Measurements from ENCODE around the gene TNFRSF1B. TPM values are rescaled to one million over a fixed set of nuclear protein-coding genes. Genes with fewer than 3 reads are reported as not detected.
A peak's percentile ranks its signal among the peaks of the same experiment; 100 is the strongest.

Gene TNFRSF1B
- total RNA-seq, 4 donors from 2014 or later, result 27.4 to 62.1 (median 43.5) TPM

GRCh38 chr1:12168451-12169160 lies 1.8 kb downstream of the TNFRSF1B start:
- Histone ChIP-seq H3K9me3 (no peaks in the 10 kb centered on the region), H3K36me3 (no peaks in the 10 kb centered on the region), H3K27ac (peak overlapping the region; percentile 89 to 96 (median 92)), H3K4me3 (peak overlapping the region; percentile 66 to 97 (median 82)), H3K4me1 (peaks cover 0 to 69% (median 29%) of the 10 kb centered on the region in 4 donors), H3K27me3 (no peaks in the 10 kb centered on the region)
- WGBS, 2 donors, result 48 to 60% methylated on average over 15 to 17 of the region's 17 CpGs
- no peak for DNase-seq (ENCODE audit: low spot score in 2 of 2)
- TF ChIP-seq CTCF (IDR thresholded peaks at IDR 0.05) (no peak), POLR2A (IDR thresholded peaks at IDR 0.05) (no peak), EP300 (IDR thresholded peaks at IDR 0.05) (no peak)

GRCh38 chr1:12169442-12170135 lies 2.8 kb downstream of the TNFRSF1B start:
- Histone ChIP-seq H3K4me3 (peak overlapping the region in 2 of 4 donors; percentile 66 to 69), H3K36me3 (no peaks in the 10 kb centered on the region), H3K27me3 (no peaks in the 10 kb centered on the region), H3K27ac (peak overlapping the region in 3 of 4 donors; percentile 49 to 96 (median 90)), H3K9me3 (no peaks in the 10 kb centered on the region), H3K4me1 (peaks cover 0 to 79% (median 35%) of the 10 kb centered on the region in 4 donors)
- DNase-seq (ENCODE audit: low spot score in 2 of 2), result no peak
- 76 to 82% methylated on average over 8 of the region's 8 CpGs for WGBS, 2 donors
- TF ChIP-seq CTCF (IDR thresholded peaks at IDR 0.05) (no peak), POLR2A (IDR thresholded peaks at IDR 0.05) (no peak), EP300 (IDR thresholded peaks at IDR 0.05) (no peak)

GRCh38 chr1:12170263-12170671 lies 3.5 kb downstream of the TNFRSF1B start:
- Histone ChIP-seq H3K27me3 (no peaks in the 10 kb centered on the region), H3K4me1 (peaks cover 0 to 82% (median 42%) of the 10 kb centered on the region in 4 donors), H3K4me3 (peak overlapping the region in 1 of 4 donors; percentile 66), H3K27ac (peak overlapping the region in 2 of 4 donors; percentile 49 to 90), H3K36me3 (no peaks in the 10 kb centered on the region), H3K9me3 (no peaks in the 10 kb centered on the region)
- no peak for DNase-seq (ENCODE audit: low spot score in 2 of 2)
- WGBS, 2 donors, result 63 to 71% methylated on average over 9 of the region's 9 CpGs
- peak in 1 of 2 donors; percentile 36 for TF ChIP-seq EP300 (IDR thresholded peaks at IDR 0.05)
- no peak for TF ChIP-seq POLR2A (IDR thresholded peaks at IDR 0.05)

GRCh38 chr1:12171206-12172041 lies 4.6 kb downstream of the TNFRSF1B start:
- Histone ChIP-seq H3K27me3 (no peaks in the 10 kb centered on the region), H3K4me1 (peaks cover 0 to 85% (median 46%) of the 10 kb centered on the region in 4 donors), H3K9me3 (no peaks in the 10 kb centered on the region), H3K36me3 (no peaks in the 10 kb centered on the region), H3K4me3 (no peak overlapping the region), H3K27ac (peak overlapping the region in 3 of 4 donors; percentile 74 to 89 (median 82))
- DNase-seq (ENCODE audit: low spot score in 2 of 2), result no peak
- 84 to 90% methylated on average over 12 of the region's 12 CpGs for WGBS, 2 donors
- no peak for TF ChIP-seq EP300 (IDR thresholded peaks at IDR 0.05)
- no peak for TF ChIP-seq POLR2A (IDR thresholded peaks at IDR 0.05)
- TF ChIP-seq CTCF (IDR thresholded peaks at IDR 0.05), result no peak

- H3K36me3 ChIP-seq, result no peaks in the 10 kb centered on the region
- H3K27me3 ChIP-seq, result no peaks in the 10 kb centered on the region
- TF ChIP-seq EP300 (IDR thresholded peaks at IDR 0.05) (no peak), CTCF (IDR thresholded peaks at IDR 0.05) (no peak), POLR2A (IDR thresholded peaks at IDR 0.05) (no peak)
- H3K4me3 ChIP-seq, result no peak overlapping the region
- DNase-seq (ENCODE audit: low spot score in 2 of 2), result no peak
- H3K9me3 ChIP-seq, result no peaks in the 10 kb centered on the region
- H3K4me1 ChIP-seq, result peaks cover 0 to 89% (median 53%) of the 10 kb centered on the region in 4 donors
- WGBS, 2 donors, result 80 to 87% methylated on average over 13 of the region's 14 CpGs
- H3K27ac ChIP-seq, result peak overlapping the region in 3 of 4 donors; percentile 74 to 89 (median 82)
Measured at GRCh38 chr1:12172042-12172851, 5.5 kb downstream of the TNFRSF1B start.

Measured in tibial nerve (tissue), 4 donors.